CD4-positive, alpha-beta T cell (primary cell): ENCODE data around the gene GPR32. TPM values are rescaled to one million over a fixed set of nuclear protein-coding genes. Genes with fewer than 3 reads are reported as not detected.

Source experiments
- ATAC-seq: fragments of 200-7000 bp; cut with Tn5 transposase; one replicate; pipeline ENCODE4 v1.10.0; 2022; ENCODE audit warnings: mild to moderate bottlenecking; ENCODE audit not compliant: poor library complexity
- CTCF ChIA-PET: fragments of 350-600 bp; sonication (Branson Sonifier 250); formaldehyde crosslinking; loops from one replicate; lab custom pipeline; 2021; ENCODE audit warnings: antibody characterized with exemption, inconsistent platforms; lab: Charles Lee
- POLR2A ChIA-PET: fragments of 350-600 bp; sonication (Branson Sonifier 250); formaldehyde crosslinking; loops from one replicate; lab custom pipeline; 2021; ENCODE audit warnings: antibody characterized with exemption, inconsistent platforms; lab: Charles Lee
- DNase-seq, 14 experiments: peaks; one replicate each; pipeline ENCODE4 v3.0.0-alpha.2; 2013 to 2020; ENCODE audit warnings: mixed read lengths in 2 of 14
- H3K27ac ChIP-seq, 2 donors: one replicate each; pipeline versions ENCODE4 v1.5.1 to v1.7.0; 2013; ENCODE audit warnings: low read length in 2 of 2, low read depth in 1 of 2, mild to moderate bottlenecking in 1 of 2
- H3K27me3 ChIP-seq, 2 experiments: 1 replicate in 1 of 2; 2 replicates in 1 of 2; pipeline versions ENCODE4 v1.6.1 to v1.7.0; 2013; ENCODE audit warnings: low read length in 2 of 2, control low read depth in 1 of 2, mild to moderate bottlenecking in 1 of 2, moderate library complexity in 1 of 2; ENCODE audit not compliant: insufficient read depth in 2 of 2, control insufficient read depth in 1 of 2
- H3K36me3 ChIP-seq: one replicate; pipeline ENCODE4 v1.6.1; 2013; ENCODE audit warnings: low read length, control low read depth; ENCODE audit not compliant: insufficient read depth
- H3K4me1 ChIP-seq: one replicate; pipeline ENCODE4 v1.6.1; 2013; ENCODE audit warnings: low read length, control low read depth; ENCODE audit not compliant: insufficient read depth
- H3K4me3 ChIP-seq: one replicate; pipeline ENCODE4 v1.5.1; 2013; ENCODE audit warnings: mild to moderate bottlenecking, low read length, moderate library complexity
- H3K9me3 ChIP-seq, 2 experiments: 1 replicate in 1 of 2; 2 replicates in 1 of 2; pipeline versions ENCODE4 v1.6.1 to v1.7.0; 2013; ENCODE audit warnings: low read length in 2 of 2, mild to moderate bottlenecking in 2 of 2, control low read depth in 1 of 2, moderate library complexity in 1 of 2; ENCODE audit not compliant: control insufficient read depth in 1 of 2, insufficient read depth in 1 of 2
- H3K27ac Mint-ChIP-seq: one replicate; pipeline ENCODE4 v1.8.0; 2020; ENCODE audit warnings: mixed read lengths
- H3K27me3 Mint-ChIP-seq: one replicate; pipeline ENCODE4 v1.8.0; 2021; ENCODE audit warnings: mixed read lengths
- H3K36me3 Mint-ChIP-seq: one replicate; pipeline ENCODE4 v1.8.0; 2021; ENCODE audit warnings: low read depth, mixed read lengths
- H3K4me1 Mint-ChIP-seq: one replicate; pipeline ENCODE4 v1.8.0; 2021; ENCODE audit warnings: low read depth, mixed read lengths
- H3K4me3 Mint-ChIP-seq: one replicate; pipeline ENCODE4 v1.8.0; 2020; ENCODE audit warnings: mild to moderate bottlenecking, mixed read lengths
- H3K9me3 Mint-ChIP-seq: one replicate; pipeline ENCODE4 v1.8.0; 2020; ENCODE audit warnings: mixed read lengths
- CTCF ChIP-seq: fragments of 200-600 bp; IDR thresholded peaks from one replicate; pipeline ENCODE4 v1.8.0; 2022; ENCODE audit warnings: antibody characterized with exemption, mild to moderate bottlenecking
- intact Hi-C, 2 experiments: fragments of 100-400 bp; cut with DNase I in 1 of 2; cut with micrococcal nuclease in 1 of 2; formaldehyde crosslinking; loops; one replicate each; pipeline versions ENCODE4 v1.15.1 to v1.9.0; 2023 to 2025; cut with DNase I, micrococcal nuclease
- total RNA-seq, 174 experiments: library from RNA in 2 of 174; stranded (reverse) in 2 of 174; gene quantifications; one replicate each; pipeline ENCODE4 v1.2.3 and lab custom pipeline; 2021 to 2026

Gene GPR32
- total RNA-seq, 2 experiments from 2014 or later = not detected

GRCh38 chr19:50736338-50736737 is 33.9 kb upstream of the GPR32 start:
- Mint-ChIP-seq H3K4me3 (no peak overlapping the region), H3K9me3 (no peaks in the 10 kb centered on the region), H3K4me1 (no peaks in the 10 kb centered on the region), H3K27me3 (peaks cover 81% of the 10 kb centered on the region), H3K27ac (no peak overlapping the region), H3K36me3 (no peaks in the 10 kb centered on the region)
- H3K36me3 ChIP-seq = no peaks in the 10 kb centered on the region
- peaks cover 17 to 25% of the 10 kb centered on the region in 2 experiments for H3K27me3 ChIP-seq
- no peaks in the 10 kb centered on the region for H3K9me3 ChIP-seq
- TF ChIP-seq CTCF = no peak
- H3K4me1 ChIP-seq = no peaks in the 10 kb centered on the region
- H3K4me3 ChIP-seq = no peak overlapping the region
- DNase-seq (no peak), ATAC-seq (no peak)
- intact Hi-C loops = no loop called here
- POLR2A ChIA-PET = no interaction called here
- H3K27ac ChIP-seq = no peak overlapping the region
- CTCF ChIA-PET = no interaction called here

DNA sequence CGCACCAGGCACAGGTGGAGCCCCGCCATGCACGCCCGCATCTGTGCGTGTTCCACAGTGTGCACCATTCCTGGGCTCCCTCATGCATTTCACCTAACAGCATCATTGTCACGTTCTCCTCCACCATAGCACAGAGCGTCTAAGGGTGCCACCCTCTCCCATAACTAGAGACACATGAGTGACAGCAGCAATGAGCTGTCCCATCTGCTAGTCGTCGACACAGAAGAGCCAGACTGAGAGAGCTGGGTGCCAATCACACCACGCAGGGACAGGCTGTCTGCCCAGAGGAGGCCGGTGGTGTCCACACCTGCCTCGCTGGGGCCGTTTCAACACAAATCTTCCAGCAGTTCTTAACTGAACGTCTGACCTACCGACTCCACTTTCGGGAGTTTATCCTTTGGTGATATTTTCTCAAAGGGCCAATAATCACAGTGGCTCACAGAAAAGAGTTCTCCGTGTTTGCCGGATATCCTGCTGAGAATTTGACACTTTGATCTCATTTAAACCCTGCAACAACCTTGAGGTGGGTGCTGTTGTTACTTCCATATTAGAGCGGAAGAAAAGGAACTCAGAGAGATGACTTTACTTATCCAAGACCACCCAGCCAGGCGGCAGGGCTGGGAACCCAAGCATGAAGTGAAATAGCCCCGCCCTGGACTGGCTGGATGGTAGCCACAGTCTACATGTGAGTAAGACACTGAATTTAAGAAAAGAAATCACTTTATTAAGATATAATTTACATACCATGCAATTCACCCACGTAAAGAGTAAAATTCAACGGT is 30.9 kb upstream of the GPR32 start:
- H3K27me3 ChIP-seq = peaks cover 17 to 23% of the 10 kb centered on the region in 2 experiments
- H3K4me3 Mint-ChIP-seq = no peak overlapping the region
- intact Hi-C loops = no loop called here
- H3K4me3 ChIP-seq = no peak overlapping the region
- no peak overlapping the region for H3K27ac Mint-ChIP-seq
- POLR2A ChIA-PET = no interaction called here
- peaks cover 68% of the 10 kb centered on the region for H3K27me3 Mint-ChIP-seq
- H3K9me3 Mint-ChIP-seq = no peaks in the 10 kb centered on the region
- H3K4me1 ChIP-seq = no peaks in the 10 kb centered on the region
- no peaks in the 10 kb centered on the region for H3K36me3 Mint-ChIP-seq
- TF ChIP-seq CTCF = no peak
- ATAC-seq (no peak), DNase-seq (no peak)
- H3K27ac ChIP-seq = no peak overlapping the region
- H3K9me3 ChIP-seq = no peaks in the 10 kb centered on the region
- CTCF ChIA-PET = no interaction called here
- H3K36me3 ChIP-seq = no peaks in the 10 kb centered on the region
- H3K4me1 Mint-ChIP-seq = no peaks in the 10 kb centered on the region

- no peaks in the 10 kb centered on the region for H3K4me1 Mint-ChIP-seq
- ATAC-seq (no peak), DNase-seq (no peak)
- ChIA-PET CTCF (no interaction called here), POLR2A (no interaction called here)
- no peak overlapping the region for H3K4me3 Mint-ChIP-seq
- Histone ChIP-seq H3K4me1 (no peaks in the 10 kb centered on the region), H3K27me3 (peaks cover 15 to 19% of the 10 kb centered on the region in 2 experiments), H3K27ac (no peak overlapping the region), H3K36me3 (no peaks in the 10 kb centered on the region), H3K4me3 (no peak overlapping the region), H3K9me3 (no peaks in the 10 kb centered on the region)
- no peak for TF ChIP-seq CTCF
- H3K9me3 Mint-ChIP-seq = no peaks in the 10 kb centered on the region
- intact Hi-C loops = no loop called here
- H3K27me3 Mint-ChIP-seq = peaks cover 62% of the 10 kb centered on the region
- no peak overlapping the region for H3K27ac Mint-ChIP-seq
- no peaks in the 10 kb centered on the region for H3K36me3 Mint-ChIP-seq
Measured at GRCh38 chr19:50739914-50740426, 30.3 kb upstream of the GPR32 start.
